GM06990 (cell line): ENCODE measurements around the gene METAP1.
"Not testable (repeated sequence)": the region's sequence is repeated elsewhere in the genome, so short reads cannot be mapped to it uniquely, and the experiment has no call there.

ENCODE experiments used
- DNase-seq: peaks from one replicate; pipeline ENCODE4 v3.0.0-alpha.2; 2011; ENCODE audit not compliant: insufficient read length; ENCODE audit errors: extremely low read depth
- H3K27me3 ChIP-seq: replicated peaks from 2 replicates; pipeline ENCODE4 v1.6.0; 2011; ENCODE audit warnings: low read length; ENCODE audit not compliant: control insufficient read depth, insufficient read depth
- H3K36me3 ChIP-seq: 2 replicates; pipeline ENCODE4 v1.5.1; 2011; ENCODE audit warnings: low read length; ENCODE audit not compliant: control insufficient read depth, insufficient read depth
- H3K4me3 ChIP-seq: replicated peaks from 2 replicates; pipeline ENCODE4 v1.5.1; 2011; ENCODE audit warnings: low read depth, mild to moderate bottlenecking, control low read depth, low read length
- TF ChIP-seq, protein P1 (sequence below): IDR thresholded peaks from 2 replicates; pipeline ENCODE4 v1.5.1; 2011; ENCODE audit warnings: low read length, control low read depth, mild to moderate bottlenecking, inconsistent platforms; ENCODE audit not compliant: insufficient read depth, poor library complexity, severe bottlenecking

The METAP1 gene

DNA sequence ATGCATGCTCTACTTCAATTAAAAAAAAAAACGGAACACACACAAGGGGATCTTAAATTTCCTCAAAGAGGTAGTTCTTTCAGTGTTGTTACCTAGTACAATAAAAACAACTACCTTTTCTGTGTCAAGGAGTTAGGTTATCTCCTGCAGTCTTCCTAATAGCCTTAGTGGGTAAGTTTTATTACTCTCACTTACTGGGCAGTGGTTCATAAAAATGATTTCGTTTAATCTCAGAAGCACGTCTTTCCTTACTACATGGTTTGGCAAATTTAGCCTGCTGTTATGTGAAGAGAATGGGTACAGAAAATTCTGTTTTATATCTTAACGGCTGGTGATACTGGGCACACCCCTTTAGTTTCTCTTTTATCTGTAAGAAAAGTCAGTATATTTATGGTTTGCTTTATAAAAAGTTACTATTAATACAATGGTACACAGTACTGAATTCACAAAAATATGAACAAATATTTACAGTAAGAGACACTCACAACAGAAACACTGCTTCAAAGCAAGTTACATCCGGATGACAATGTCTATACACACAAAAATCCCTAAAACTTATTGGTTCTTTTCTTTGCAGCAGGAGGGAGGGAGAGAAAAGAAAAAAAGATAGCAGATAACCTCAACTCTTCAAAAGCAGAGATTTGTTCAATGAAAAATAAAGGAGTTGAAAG is 84.2 kb downstream of the METAP1 start:
- Histone ChIP-seq H3K4me3 (no peak overlapping the region), H3K36me3 (peaks cover 13% of the 10 kb centered on the region), H3K27me3 (no peaks in the 10 kb centered on the region)
- no peak for DNase-seq
- TF ChIP-seq, protein P1, sequence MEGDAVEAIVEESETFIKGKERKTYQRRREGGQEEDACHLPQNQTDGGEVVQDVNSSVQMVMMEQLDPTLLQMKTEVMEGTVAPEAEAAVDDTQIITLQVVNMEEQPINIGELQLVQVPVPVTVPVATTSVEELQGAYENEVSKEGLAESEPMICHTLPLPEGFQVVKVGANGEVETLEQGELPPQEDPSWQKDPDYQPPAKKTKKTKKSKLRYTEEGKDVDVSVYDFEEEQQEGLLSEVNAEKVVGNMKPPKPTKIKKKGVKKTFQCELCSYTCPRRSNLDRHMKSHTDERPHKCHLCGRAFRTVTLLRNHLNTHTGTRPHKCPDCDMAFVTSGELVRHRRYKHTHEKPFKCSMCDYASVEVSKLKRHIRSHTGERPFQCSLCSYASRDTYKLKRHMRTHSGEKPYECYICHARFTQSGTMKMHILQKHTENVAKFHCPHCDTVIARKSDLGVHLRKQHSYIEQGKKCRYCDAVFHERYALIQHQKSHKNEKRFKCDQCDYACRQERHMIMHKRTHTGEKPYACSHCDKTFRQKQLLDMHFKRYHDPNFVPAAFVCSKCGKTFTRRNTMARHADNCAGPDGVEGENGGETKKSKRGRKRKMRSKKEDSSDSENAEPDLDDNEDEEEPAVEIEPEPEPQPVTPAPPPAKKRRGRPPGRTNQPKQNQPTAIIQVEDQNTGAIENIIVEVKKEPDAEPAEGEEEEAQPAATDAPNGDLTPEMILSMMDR: no peak

GRCh38 chr4:99080869-99081268 is 85.3 kb downstream of the METAP1 start:
- DNase-seq, H3K36me3 ChIP-seq, H3K4me3 ChIP-seq, H3K27me3 ChIP-seq: not testable (repeated sequence)

DNA sequence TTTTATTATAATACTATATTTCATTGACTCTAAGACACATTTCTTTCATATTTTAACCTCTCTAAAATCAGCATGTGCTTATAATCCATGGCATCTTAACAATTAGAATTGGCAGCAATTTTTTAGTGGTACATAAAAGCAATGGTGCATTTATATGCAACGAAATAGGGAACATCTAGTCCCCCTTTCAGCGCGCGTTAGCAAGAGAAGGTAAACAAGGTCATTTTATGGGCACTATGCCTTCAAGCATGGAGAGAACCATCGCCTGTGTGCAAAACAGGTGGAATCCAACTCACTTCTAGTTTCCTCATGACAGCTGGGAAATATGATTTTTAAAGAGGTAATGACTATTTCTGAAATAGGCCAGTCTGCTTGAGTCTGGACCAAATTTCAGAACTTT is 86.7 kb downstream of the METAP1 start:
- Histone ChIP-seq H3K36me3 (peaks cover 7% of the 10 kb centered on the region), H3K4me3 (no peak overlapping the region), H3K27me3 (no peaks in the 10 kb centered on the region)
- no peak for DNase-seq
- TF ChIP-seq, protein P1: no peak

GRCh38 chr4:99084595-99084994 is 89.1 kb downstream of the METAP1 start:
- Histone ChIP-seq H3K27me3 (no peaks in the 10 kb centered on the region), H3K4me3 (no peak overlapping the region), H3K36me3 (peaks cover 6% of the 10 kb centered on the region)
- TF ChIP-seq, protein P1: no peak
- DNase-seq: no peak

DNA sequence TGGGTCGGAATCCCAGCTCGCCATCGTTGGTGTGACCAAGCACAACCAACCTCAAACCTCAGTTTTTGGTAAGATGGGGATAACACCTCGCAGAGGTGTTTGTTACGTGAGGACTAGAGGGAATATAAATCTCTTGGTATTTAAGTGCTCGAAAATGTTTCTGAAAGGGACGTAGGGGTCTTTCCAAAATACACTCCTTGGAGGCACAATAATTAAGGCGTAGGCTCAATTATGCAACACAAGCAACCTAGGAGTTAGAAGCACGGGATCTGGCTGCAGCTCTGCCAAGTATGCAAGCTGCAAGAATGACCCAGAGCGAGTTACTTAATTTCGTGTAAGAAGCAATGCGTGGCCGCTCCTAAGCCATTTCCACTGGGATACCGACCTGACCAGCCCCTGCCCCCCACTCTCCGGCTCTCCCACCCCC is 92.5 kb downstream of the METAP1 start:
- peaks cover 1% of the 10 kb centered on the region; the same call in 1 of the 2 replicates for H3K36me3 ChIP-seq
- no peaks in the 10 kb centered on the region for H3K27me3 ChIP-seq
- H3K4me3 ChIP-seq: peak overlapping the region; percentile 81
- DNase-seq: no peak
- TF ChIP-seq, protein P1: no peak

- TF ChIP-seq, protein P1: no peak
- Histone ChIP-seq H3K4me3 (peak within 1 kb of the TSS; percentile 81), H3K36me3 (peaks cover 1% of the 10 kb centered on the region; the same call in 1 of the 2 replicates), H3K27me3 (no peaks in the 10 kb centered on the region)
- peak; percentile 90 for DNase-seq
Observed at GRCh38 chr4:99088481-99089365, 93.2 kb downstream of the METAP1 start, which contains the start of gene ADH5. ADH5 (minus strand) TSS chr4:99088788; CDS start chr4:99088700, 88 bp downstream.
